K562 (cell line): ENCODE results near the gene BLCAP. TPM values are rescaled to one million over a fixed set of nuclear protein-coding genes. Genes with fewer than 3 reads are reported as not detected.

Source experiments
- ARID3B ChIP-seq: fragments of 250-450 bp; sonication (Bioruptor Pico); IDR thresholded peaks from 2 replicates; pipeline ENCODE4 v1.4.0; 2020; ENCODE audit warnings: borderline replicate concordance
- ATF1 ChIP-seq, 2 experiments: fragments of 450-650 bp in 1 of 2; IDR thresholded peaks; 2 replicates each; pipeline ENCODE4 v1.6.1; 2016; ENCODE audit warnings: missing compliant biosample characterization in 1 of 2, missing genetic modification characterization in 1 of 2
- ATF3 ChIP-seq, 2 experiments: fragments of 450-650 bp in 1 of 2; sonication (generic) in 1 of 2; formaldehyde crosslinking in 1 of 2; IDR thresholded peaks in 1 of 2; conservative IDR thresholded peaks in 1 of 2; 2 replicates each; pipeline versions ENCODE4 v1.6.1 to v1.8.1; 2016 to 2023; ENCODE audit warnings: mild to moderate bottlenecking in 2 of 2, moderate library complexity in 2 of 2, inconsistent platforms in 1 of 2, missing genetic modification reagents in 1 of 2
- BACH1 ChIP-seq: fragments of 200-800 bp; sonication (Bioruptor generic); IDR thresholded peaks from 2 replicates; pipeline ENCODE4 v1.6.1; 2016; ENCODE audit warnings: missing genetic modification characterization, missing compliant biosample characterization
- CTBP1 ChIP-seq: fragments of 450-650 bp; IDR thresholded peaks from 2 replicates; pipeline ENCODE4 v1.6.1; 2016; ENCODE audit warnings: borderline replicate concordance
- E2F8 ChIP-seq: fragments of 450-650 bp; IDR thresholded peaks from 2 replicates; pipeline ENCODE4 v1.7.1; 2018; ENCODE audit warnings: mild to moderate bottlenecking, low read depth; ENCODE audit not compliant: partially characterized antibody
- GABPB2 ChIP-seq: fragments of 250-450 bp; sonication (Bioruptor Pico); conservative IDR thresholded peaks from 2 replicates; pipeline ENCODE4 v1.5.1; 2021; ENCODE audit warnings: mild to moderate bottlenecking
- HES1 ChIP-seq: fragments of 450-650 bp; IDR thresholded peaks from 2 replicates; pipeline ENCODE4 v1.6.1; 2016; ENCODE audit warnings: low read depth, mild to moderate bottlenecking, moderate library complexity
- KHSRP ChIP-seq: fragments of 450-650 bp; IDR thresholded peaks from 2 replicates; pipeline ENCODE4 v1.6.1; 2017
- PATZ1 ChIP-seq: fragments of 250-450 bp; sonication (Bioruptor Pico); IDR thresholded peaks from 2 replicates; pipeline ENCODE4 v1.5.0; 2020; ENCODE audit warnings: mild to moderate bottlenecking, borderline replicate concordance
- ZBTB11 ChIP-seq, 3 experiments: fragments of 200-800 bp in 1 of 3; fragments of 250-450 bp in 1 of 3; fragments of 450-650 bp in 1 of 3; sonication (Bioruptor Pico) in 1 of 3; sonication (Bioruptor generic) in 1 of 3; formaldehyde crosslinking in 1 of 3; IDR thresholded peaks; 2 replicates each; pipeline versions ENCODE4 v1.6.1 to v1.8.0; 2016 to 2022; ENCODE audit warnings: mild to moderate bottlenecking in 2 of 3, missing genetic modification characterization in 2 of 3, missing compliant biosample characterization in 1 of 3, moderate library complexity in 1 of 3
- ZNF507 ChIP-seq: conservative IDR thresholded peaks from 2 replicates; pipeline ENCODE4 v1.6.1; 2017; ENCODE audit warnings: missing genetic modification characterization, missing compliant biosample characterization
- polyA plus RNA-seq, 8 experiments: library from polyadenylated mRNA; depleted of rRNA in 4 of 8; stranded (reverse) in 5 of 8; unstranded in 3 of 8; fragments of >200 nt; fragmentation: Nextera tagmentation in 2 of 8; fragmentation: Illumina TruSeq in 1 of 8; extraction: Ambion mirVana in 2 of 8; extraction: Trizol in 1 of 8; gene quantifications; 2 replicates each; pipeline versions ENCODE4 v1.2.1 to v1.2.3, GENCODE V29; 2011 to 2014; ENCODE audit warnings: inconsistent platforms in 1 of 8, missing spikeins in 1 of 8
- total RNA-seq, 7 experiments: library from RNA; depleted of rRNA in 6 of 7; stranded (reverse); fragments of >200 nt in 6 of 7; fragmentation: Illumina TruSeq in 2 of 7; extraction: Trizol in 2 of 7; gene quantifications; 2 replicates each; pipeline versions ENCODE4 v1.2.1 to v1.2.3, GENCODE V29; 2011 to 2021; ENCODE audit warnings: low replicate concordance in 1 of 7

BLCAP gene
- total and polyA plus RNA-seq, 9 of the 15 experiments (the other 6 are each of a cell fraction or from before 2014, with no cell fraction given), result 16.9 to 41.5 (median 27.6) TPM

GRCh38 chr20:37542281-37542680, 14.6 kb upstream of the BLCAP start (continued):
- TF ChIP-seq ZBTB11 (CRISPR knock-in tag; IDR thresholded peaks at IDR 0.05), result peak in 1 of 3 experiments; percentile 57; a peak in 1 of 6 replicates
- no peak for TF ChIP-seq ATF1 (CRISPR knock-in tag; IDR thresholded peaks at IDR 0.05)
- TF ChIP-seq ATF1 (tag; IDR thresholded peaks at IDR 0.05), result peak; percentile 39; the same call in 1 of the 2 replicates
- TF ChIP-seq ZNF507, result no peak
- no peak for TF ChIP-seq KHSRP
- TF ChIP-seq E2F8, result no peak
- TF ChIP-seq HES1, result no peak
- peak; percentile 95 for TF ChIP-seq PATZ1
- no peak for TF ChIP-seq ATF3 (IDR thresholded peaks at IDR 0.05)
- no peak for TF ChIP-seq ATF3 (CRISPR knock-in tag; conservative IDR thresholded peaks at IDR 0.05)
- no peak; the same call in 1 of the 2 replicates for TF ChIP-seq BACH1 (tag)
- TF ChIP-seq ARID3B (CRISPR knock-in tag), result peak; percentile 96; the same call in 1 of the 2 replicates
- TF ChIP-seq GABPB2, result no peak
- TF ChIP-seq CTBP1, result no peak
